HG03432 (cell line): ENCODE data around the gene RGS16.

Source experiments
- ATAC-seq: cut with Tn5 transposase; IDR thresholded peaks from one replicate; pipeline ENCODE4 v1.9.1; 2021; ENCODE audit warnings: mild to moderate bottlenecking, moderate library complexity; ENCODE audit not compliant: unreplicated experiment

The RGS16 gene

DNA sequence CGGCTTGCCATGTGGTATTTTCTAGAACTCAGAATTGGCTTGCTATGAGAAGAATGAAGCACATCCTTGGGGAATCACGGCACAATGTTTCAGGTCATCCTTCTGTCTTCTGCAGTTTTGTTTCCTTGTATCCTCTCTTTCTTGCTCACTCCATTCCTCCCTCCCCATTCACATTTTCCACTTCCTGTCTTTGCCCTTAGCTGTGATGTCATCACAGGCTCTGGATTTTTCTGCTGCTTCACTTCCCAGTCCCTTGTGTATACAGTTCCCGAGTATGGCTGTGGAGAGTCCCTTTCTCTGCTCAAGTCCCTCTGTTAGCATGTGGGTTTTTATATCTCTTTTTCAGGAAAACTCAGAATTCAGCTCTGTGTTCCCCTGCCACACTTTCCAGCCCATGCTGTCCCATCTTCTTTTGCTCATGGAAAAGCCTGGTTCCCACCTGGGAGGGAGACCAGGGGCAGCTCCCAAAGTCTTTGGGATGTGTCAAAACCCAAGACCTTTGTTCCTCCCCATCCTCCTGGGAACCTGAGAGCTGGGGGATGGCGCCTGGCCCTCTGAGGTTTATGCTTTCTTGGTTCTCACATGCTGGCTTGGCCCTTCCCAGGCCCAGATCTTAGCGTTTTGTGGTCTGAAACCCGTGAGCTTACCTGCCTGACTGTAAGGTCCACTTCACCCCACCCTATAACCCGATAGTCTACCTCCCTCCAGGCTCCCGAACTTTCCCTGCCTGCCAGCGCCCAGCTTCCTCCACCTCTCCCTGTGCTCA is 4.8 kb upstream of the RGS16 start:
- ATAC-seq: no peak

DNA sequence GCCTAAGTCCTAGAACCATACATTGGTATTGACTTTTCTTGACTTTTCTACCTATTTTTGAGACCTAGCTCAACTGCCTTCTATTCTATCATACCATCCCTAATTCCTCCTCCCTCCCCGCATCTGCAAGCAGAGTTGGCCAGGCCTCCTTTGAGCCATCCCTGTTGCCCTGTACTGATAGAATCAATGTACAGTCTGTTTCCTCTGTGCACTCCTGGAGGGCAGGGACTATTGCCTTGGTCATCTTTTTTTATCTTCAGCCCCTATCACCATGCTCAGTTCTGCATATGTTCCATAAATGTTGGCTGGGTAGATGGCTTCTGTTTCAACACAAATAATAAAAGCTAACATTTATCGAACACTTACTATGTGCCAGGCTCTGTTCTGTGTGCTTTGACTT is 4.0 kb upstream of the RGS16 start:
- ATAC-seq: no peak

DNA sequence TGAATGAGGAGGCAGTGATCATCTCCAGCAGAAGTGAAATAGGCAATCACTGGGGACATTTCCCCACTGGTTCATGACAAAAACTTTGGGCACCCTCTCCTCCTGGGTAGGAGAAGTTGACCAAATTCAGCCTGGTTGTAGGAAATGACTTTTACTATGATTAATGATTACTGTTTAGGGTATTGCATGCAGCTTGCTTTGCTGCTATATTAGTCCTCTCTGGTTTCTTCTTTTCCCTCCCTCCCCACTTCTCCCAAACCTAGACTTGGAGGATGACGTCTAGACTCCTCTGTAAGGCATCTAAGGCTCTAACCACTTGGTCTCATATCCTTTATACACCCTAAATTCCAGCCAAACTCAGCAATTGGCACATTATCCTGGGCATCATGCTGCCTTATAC is 3.4 kb upstream of the RGS16 start:
- no peak for ATAC-seq

DNA sequence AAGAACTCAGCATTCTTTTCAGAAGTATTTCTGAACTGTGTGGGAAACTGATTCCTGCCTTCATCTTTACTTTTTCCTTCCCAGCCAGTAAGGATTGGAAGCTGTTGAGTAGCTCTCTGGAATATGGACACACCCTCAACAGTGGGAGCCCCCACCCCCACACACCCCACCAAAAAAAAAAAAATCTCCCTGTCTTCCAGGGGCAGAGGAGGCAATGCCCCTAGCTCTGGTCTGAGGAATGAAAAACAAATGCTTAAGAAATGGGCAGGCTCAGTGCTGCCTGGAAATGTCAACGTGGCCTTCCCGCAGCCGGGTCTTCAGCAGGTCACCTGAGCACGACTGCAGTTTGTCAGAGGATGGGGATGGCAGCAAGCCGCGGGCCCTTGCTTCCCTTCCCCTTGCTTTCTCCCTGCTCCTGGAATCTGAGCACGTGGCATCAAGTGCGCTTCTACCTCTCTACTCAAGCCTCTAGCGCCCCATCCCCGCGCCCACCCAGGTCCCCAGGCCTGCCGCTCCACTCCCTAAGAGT is 479 bp downstream of the RGS16 start:
- no peak for ATAC-seq

DNA sequence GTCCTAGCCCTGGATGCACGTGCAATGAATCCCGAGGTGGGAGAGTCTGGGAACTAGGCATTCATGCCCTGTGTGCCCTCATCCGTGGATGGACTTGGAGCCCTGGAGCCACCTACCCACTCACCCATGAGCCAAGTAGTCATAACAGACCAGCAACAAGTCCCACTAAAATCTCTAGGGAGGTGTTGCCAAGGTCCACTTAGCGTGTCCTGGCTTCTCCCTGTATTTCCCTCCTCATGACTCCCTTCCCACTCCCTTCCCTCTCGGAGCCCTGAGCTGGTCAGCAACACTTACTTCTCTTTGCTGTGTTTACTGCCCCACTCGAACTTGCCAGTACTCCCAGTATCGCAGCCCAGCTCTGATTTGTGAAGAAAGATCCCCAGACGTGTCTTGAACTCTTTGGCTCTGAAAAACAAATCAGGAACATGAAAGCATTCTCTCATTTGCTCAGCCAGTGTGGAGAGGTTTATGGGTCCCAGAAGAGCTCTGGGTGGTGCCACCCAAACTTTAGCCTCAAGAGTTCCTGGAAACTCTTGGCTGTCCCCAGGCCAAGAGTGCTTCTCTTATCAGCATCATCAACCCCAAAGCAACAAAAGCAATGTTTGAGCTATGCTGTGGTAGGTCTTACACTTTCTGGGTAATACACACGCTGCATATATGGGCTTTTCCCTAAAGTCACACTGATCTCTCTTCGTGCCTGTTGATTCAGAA is 1.1 kb downstream of the RGS16 start:
- no peak for ATAC-seq

DNA sequence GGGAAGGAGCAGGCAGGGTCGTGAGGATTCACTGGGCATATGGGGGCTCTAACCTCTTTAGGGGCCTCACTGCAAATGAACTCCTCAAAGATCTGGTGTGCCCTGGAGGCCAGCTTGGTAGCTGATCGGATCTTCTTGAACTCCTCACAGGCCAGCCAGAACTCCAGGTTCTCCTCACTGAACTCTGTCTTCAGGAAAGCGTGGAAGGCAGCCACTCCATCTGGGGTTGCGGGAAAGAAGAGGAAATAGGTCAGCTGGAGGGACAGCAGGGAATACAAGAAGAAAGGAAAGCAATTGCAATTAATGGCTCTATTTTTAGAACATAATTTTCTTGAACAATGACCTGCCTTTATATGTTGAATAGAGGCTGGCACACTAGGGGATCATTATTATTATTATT is 2.3 kb downstream of the RGS16 start:
- ATAC-seq: no peak

DNA sequence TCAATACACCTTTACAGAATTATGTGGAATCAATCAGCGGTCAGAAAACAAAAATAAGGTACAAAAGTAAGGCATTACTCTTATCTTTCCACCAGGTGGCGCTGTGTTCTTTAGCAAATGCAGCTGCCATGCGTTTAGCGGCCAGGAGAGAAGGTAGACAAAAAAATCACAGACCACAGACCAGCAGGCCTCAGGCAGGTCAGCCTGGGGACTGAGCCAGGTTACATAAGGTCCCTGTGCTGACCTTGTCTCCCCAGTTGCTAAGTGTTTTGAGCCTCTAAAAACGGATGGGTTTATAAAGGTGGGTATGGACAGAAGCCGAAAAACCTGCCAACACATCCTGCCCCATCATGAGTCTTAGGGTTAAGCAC is 2.8 kb downstream of the RGS16 start:
- no peak for ATAC-seq

DNA sequence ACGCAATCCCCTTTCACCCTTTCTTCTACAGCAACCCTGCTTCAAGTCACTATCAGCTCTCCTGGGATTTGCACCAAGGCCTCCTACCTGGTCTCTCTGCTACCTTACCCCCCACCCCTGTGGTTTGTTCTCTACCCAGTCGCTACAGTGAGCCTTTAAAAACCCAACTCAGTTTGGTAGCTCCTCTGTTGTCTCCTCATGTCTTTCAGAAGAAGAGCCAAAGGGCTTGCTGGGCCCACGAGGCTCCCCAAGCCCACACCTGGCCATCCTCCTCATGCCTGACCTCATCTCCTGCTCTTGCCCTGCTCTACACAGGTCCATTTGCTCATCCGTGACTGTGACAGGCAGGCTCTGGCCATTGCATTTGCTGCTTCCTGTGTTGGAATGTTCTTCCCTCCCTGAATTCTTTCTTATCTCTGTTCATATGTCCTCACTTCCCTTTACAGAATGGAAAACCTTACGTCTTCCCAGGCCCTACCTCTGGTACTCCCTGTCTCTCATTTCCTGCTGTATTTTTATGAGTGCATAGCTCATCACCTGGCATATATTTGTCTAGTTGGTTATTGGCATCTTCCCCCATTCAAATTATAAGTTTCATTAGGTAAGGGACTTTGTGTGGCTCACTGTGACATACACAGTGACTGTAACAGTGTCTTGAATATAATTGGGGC is 3.3 kb downstream of the RGS16 start:
- no peak for ATAC-seq

DNA sequence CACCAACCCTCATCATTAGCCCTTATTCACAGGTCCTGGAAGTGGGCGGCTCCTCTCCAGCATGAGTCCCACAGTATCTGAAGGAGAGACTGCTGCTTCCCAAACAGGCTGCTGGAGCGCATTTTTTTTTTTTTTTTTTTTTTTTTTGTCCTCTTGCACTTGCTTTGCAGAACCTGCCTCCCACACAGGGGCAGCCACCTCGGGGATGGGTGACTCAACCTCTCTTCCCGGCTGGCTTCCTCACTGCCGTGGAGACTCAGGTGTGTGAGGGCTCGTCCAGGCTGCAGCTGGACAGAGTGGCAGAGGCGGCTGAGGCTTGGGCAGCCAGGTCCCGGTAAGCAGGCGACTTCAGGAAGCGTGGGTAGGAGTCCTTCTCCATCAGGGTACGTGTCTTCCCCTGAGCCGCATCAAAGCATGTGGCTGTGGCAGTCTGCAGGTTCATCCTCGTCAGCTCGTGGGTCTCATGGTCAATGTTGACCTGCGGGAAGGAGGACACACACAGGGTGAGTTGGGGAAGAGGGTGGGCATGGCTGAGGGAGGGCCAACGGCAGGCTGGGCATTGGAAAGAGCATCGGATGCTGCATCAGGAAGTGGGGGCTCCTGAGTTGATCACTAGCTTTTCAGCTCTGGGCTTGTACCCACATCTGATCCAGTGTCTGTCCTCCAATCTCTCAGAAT is 4.0 kb downstream of the RGS16 start:
- no peak for ATAC-seq

DNA sequence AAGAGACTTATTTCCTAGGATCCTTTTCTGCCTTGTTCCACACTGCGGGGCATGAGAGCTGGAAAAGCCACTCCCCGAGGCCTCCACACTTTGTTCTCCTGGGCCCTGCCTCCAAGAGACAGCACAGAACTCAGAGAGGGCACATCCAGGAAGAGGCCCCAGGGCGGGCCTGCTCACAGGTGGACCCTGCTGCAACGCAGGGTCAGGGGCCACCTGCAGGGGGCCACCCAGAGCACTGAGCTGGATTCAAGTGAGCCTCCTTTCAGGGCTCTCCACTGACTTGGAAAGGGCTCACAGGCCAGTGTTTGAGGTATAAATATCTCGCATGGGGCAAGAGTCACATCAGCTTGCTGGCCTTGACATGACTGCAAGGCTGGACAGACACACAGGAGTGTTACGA is 4.8 kb downstream of the RGS16 start:
- no peak for ATAC-seq

DNA sequence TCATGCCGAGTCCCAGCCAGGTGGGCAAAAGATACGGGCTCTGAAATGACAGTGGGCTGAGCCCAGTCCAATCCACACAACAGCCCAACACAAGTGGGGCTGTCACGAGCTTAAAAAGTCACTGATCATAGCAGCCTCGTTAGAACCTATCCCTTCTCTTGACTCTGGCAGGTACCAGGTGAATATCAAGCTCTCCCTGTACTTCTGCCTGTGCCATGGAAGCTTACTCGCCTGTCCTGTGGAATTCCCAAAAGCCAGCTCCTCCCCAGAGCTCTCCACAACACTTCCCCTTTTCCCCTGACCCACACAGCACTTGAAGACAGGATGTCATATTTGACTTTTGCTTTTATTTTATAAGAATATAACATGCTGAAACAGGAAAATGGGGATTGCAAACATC is 5.9 kb downstream of the RGS16 start:
- ATAC-seq: no peak

DNA sequence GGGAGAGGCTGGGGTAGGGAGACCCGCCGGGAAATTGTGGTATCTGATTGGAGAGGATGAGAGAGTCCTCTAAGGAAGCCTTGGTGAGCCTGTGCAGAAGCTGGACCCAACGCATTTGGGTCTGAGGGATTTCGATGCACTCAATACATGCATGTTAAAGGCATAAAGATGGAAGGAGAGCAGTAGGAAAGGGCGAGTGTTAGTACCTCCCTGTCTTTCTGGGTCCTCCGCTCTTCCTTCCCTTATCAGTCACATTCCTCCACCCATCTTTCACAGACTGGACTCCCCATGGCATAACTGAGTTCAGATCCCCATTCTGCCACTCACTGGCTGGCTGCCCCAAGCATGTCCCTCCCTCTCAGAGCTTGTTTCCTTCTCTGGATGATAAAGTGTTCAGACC is 7.3 kb downstream of the RGS16 start:
- no peak for ATAC-seq

DNA sequence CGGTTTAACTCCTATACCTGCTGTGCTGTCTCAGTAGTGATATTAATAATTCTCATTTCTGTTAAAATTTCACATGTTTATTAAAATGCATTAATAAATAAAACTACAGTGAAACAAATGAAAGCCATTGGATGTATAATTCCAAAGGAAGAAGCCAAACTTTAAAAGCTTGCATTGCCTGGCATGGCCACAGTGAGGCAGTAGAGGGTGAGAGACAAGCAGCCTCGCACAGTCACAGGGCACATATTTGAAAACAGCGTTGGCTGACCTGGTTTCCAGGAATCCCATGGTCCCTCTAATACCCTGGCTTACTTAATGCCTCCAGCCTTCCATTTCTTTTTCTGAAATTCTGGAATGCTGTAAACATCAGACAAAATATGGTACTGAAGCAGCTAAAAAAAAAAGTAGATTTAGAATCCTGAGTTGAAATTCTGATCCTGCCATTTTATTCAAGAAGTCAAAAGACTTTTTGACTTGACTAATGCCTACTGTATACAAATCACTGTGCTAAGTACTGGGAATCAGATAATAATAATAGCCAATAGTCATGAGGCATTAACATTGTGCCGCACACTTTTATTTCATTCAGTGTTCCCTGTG is 8.4 kb downstream of the RGS16 start:
- ATAC-seq: no peak

DNA sequence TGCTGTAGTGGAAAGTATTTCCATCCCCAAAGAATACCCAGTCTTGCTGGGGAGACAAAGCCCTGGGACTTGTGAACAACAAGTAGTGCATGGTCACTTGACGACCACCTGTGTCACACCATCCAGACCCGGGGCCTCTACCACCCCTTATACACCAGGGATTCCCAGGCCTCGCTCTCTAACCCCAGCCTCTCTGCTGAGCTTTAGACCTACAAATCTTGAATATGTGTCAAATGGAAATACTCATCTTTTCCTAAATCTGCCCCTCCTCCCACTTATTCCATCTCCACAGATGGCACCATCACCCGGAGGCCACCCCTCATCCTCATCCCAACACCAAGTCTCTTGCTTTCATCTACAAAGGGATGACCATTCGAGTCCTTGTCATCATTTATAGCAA is 14.3 kb downstream of the RGS16 start:
- ATAC-seq: no peak

DNA sequence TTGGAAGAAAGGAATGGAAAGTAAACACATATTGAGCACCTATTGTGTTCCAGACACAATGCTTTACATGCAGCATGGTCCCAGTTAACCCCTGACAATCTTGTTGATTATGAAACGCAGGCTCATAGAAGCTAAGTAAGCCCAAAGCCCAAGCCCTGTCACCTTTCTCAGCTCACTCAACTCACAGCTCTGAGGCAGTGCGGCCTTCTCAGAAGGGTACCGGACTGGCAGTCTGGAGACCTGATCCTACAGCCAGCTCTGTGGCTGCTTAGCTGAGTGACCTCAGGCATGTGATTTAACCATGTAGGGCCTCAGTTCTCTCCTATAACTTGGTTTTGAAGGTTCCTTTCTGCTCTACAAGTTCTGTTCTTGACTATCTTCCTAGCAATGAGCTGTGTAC is 14.7 kb downstream of the RGS16 start:
- ATAC-seq: no peak

DNA sequence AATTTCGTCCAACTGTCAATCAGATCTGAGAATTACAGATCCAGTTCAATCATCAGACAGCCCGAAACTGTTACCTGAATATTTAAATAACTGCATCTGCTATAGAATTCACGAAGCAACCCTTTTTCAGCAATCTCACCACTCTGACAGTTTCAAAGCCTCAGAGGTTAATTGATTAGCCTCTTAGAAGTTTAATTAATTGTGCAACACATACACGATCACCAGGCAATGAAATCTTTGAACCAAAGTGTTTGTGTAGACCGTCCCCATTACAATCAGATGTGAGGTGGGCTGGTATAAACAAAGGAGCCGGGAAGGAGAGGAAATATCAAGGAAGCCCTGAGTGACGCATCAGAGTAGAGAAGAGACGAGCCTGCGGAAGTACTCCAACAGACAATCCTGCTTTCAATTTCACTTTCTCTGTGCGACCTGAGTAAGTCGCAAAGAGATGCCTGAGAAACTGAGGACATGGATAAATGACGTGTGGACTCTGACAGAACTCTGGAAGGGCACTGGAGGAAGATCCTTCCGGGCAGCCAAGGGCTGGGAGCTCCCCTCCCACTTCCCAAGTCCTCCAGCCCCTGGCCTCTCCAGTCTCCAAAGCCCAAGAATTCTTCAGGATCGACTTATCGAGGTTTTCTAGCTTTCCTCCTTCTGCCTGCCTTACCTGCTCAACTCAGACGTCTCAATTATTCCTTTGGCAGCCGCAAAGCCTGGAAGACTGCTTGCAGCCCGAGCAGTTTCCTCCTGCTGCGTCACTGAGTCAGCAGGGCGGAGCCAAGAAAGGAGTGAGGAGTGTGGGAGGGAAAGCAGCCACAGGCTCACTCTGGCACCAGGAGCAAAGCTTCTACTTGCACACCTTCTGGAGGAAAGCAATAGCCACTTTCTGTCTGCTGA is 15.4 kb downstream of the RGS16 start, which contains the start of gene RNASEL:
TSS of gene RNASEL (minus strand) at position 757 of the 897 bp plus-strand sequence. CDS start 2,450 bp downstream, outside the sequence.
- peak; percentile 90 for ATAC-seq

DNA sequence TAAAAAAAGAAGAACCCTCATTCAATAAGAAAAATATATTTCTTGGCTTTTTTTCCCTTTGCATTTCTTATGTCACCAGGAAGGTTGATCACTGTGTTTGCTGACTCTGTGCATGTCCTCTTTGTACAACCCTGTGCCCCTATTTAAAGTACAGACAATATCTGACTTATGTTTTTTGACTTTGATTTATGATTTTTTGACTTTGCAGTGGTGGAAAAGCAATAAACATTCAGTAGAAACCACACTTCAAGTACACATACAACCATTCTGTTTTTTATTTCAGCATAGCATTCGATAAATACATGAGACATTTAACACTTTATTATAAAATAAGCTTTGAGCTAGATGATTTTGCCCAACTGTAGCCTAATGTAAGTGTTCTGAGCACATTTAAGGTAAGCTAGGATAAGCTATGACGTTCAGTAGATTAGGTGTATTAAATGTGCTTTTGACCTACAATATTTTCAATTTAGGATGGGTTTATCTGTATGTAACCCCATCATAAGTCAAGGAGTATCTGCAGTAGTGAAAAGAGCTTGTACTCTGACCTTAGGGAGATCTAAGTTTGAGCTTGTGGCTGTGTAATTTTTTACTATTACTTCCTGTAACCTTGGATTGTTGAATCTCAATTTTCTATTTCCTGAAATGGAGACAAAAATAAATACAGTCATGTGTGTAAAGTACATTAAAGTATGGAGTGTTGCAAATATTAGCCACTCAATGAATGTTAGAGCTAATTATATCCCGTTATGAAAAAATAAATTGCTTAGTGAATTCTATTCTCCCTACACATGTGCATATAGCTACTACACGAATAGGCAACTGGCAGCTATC is 16.3 kb downstream of the RGS16 start:
- ATAC-seq: peak; percentile 9

DNA sequence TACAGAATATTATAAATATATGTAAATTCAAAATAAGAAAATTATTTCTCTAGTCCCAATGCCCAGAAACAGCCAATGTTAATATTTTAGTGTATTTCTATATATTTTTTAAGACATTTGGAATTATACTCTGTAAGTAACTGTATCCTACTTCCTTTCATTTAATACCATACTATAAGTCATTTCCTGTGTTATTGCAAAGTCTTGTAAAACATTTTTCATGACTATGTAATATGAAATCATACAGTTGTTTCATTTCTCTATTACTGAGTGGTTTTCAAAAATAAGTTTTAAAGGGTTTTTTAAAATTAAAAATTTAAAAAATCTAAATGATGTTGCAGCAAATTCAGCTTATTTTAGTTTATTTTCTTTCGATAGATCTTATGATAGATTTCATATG is 17.1 kb downstream of the RGS16 start:
- no peak for ATAC-seq

DNA sequence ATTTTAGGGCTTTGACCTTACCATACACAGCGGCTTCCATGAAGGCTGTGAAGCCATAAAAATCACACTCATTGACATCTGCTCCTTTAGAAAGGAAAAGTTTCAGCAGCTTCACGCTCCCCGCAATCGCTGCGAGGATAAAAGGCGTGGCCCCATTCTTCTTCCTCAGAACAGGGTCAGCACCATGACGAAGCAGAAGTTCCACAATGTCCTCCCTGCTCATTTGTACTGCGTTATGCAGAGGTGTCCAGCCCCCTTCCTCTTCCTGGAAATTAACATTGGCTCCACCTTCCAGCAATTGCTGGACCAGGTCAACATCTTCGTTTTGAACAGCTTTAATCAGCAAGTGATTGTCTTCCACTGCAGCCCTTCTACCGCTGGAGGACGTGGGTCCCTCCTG is 17.8 kb downstream of the RGS16 start:
- no peak for ATAC-seq
